H7 (cell line): ENCODE measurements around the gene CINP. TPM values are rescaled to one million over a fixed set of nuclear protein-coding genes. Genes with fewer than 3 reads are reported as not detected.
A peak's percentile ranks its signal among the peaks of the same experiment; 100 is the strongest.

Experiments used
- DNase-seq: peaks from one replicate; pipeline ENCODE4 v3.0.0; 2012
- H3K27me3 ChIP-seq: 2 replicates; pipeline ENCODE4 v1.6.0; 2011; ENCODE audit warnings: mild to moderate bottlenecking, low read length; ENCODE audit not compliant: control insufficient read depth, insufficient read depth
- H3K36me3 ChIP-seq: replicated peaks from 2 replicates; pipeline ENCODE4 v1.5.1; 2011; ENCODE audit warnings: low read length; ENCODE audit not compliant: control insufficient read depth, insufficient read depth
- H3K4me3 ChIP-seq: 2 replicates; pipeline ENCODE4 v1.5.1; 2011; ENCODE audit warnings: low read depth, mild to moderate bottlenecking, control low read depth, low read length, moderate library complexity; ENCODE audit not compliant: insufficient read depth
- total RNA-seq: library from RNA; depleted of rRNA; stranded (reverse); fragments of >200 nt; shearing (Covaris generic); gene quantifications from 2 replicates; pipeline ENCODE4 v1.2.3, GENCODE V29; 2014

CINP gene
- total RNA-seq, 1 experiment from 2014 or later = 42.3 TPM

- H3K4me3 ChIP-seq = peak overlapping the region; percentile 89; the same call in 1 of the 2 replicates
- no peak for DNase-seq
- no peaks in the 10 kb centered on the region for H3K27me3 ChIP-seq
- H3K36me3 ChIP-seq = no peaks in the 10 kb centered on the region
Observed at GRCh38 chr14:102320671-102321455, 41.8 kb downstream of the CINP start.

GRCh38 chr14:102320033-102320660, 42.5 kb downstream of the CINP start:
- no peak for DNase-seq
- Histone ChIP-seq H3K4me3 (peak overlapping the region; percentile 89), H3K36me3 (no peaks in the 10 kb centered on the region), H3K27me3 (peaks cover under 1% of the 10 kb centered on the region; the same call in 1 of the 2 replicates)

- Histone ChIP-seq H3K4me3 (peak within 1 kb of the TSS; percentile 89), H3K27me3 (peaks cover 2% of the 10 kb centered on the region; the same call in 1 of the 2 replicates), H3K36me3 (no peaks in the 10 kb centered on the region)
- DNase-seq = peak; percentile 95
Observed at GRCh38 chr14:102319351-102320032, 43.2 kb downstream of the CINP start, which contains the start of gene ZNF839. Gene ZNF839, plus strand, starts transcription at chr14:102319746. Its CDS starts 20 bp downstream, at chr14:102319766.

GRCh38 chr14:102318781-102319276, 43.9 kb downstream of the CINP start:
- H3K4me3 ChIP-seq = peak overlapping the region; percentile 89
- DNase-seq = no peak
- H3K36me3 ChIP-seq = no peaks in the 10 kb centered on the region
- peaks cover 2% of the 10 kb centered on the region; the same call in 1 of the 2 replicates for H3K27me3 ChIP-seq

- peaks cover 4% of the 10 kb centered on the region for H3K27me3 ChIP-seq
- no peaks in the 10 kb centered on the region for H3K36me3 ChIP-seq
- peak overlapping the region; percentile 69 for H3K4me3 ChIP-seq
- no peak for DNase-seq
Observed at GRCh38 chr14:102317564-102318248, 45.0 kb downstream of the CINP start.

GRCh38 chr14:102316743-102317563, 45.7 kb downstream of the CINP start:
- peaks cover 4% of the 10 kb centered on the region for H3K27me3 ChIP-seq
- no peaks in the 10 kb centered on the region for H3K36me3 ChIP-seq
- H3K4me3 ChIP-seq = peak overlapping the region; percentile 69
- peak; percentile 96 for DNase-seq

GRCh38 chr14:102316338-102316742, 46.4 kb downstream of the CINP start:
- Histone ChIP-seq H3K36me3 (no peaks in the 10 kb centered on the region), H3K4me3 (peak overlapping the region; percentile 60), H3K27me3 (peaks cover 4% of the 10 kb centered on the region)
- DNase-seq = no peak

GRCh38 chr14:102315121-102315520, 47.6 kb downstream of the CINP start:
- DNase-seq = peak; percentile 45
- no peak overlapping the region; the same call in 1 of the 2 replicates for H3K4me3 ChIP-seq
- H3K36me3 ChIP-seq = no peaks in the 10 kb centered on the region
- H3K27me3 ChIP-seq = peaks cover 4% of the 10 kb centered on the region

GRCh38 chr14:102314242-102315011, 48.3 kb downstream of the CINP start:
- peaks cover 4% of the 10 kb centered on the region for H3K27me3 ChIP-seq
- peak overlapping the region; percentile 54 for H3K4me3 ChIP-seq
- H3K36me3 ChIP-seq = no peaks in the 10 kb centered on the region
- DNase-seq = peak; percentile 92

- Histone ChIP-seq H3K36me3 (no peaks in the 10 kb centered on the region), H3K4me3 (peak within 1 kb of the TSS; percentile 69), H3K27me3 (no peaks in the 10 kb centered on the region; the same call in 1 of the 2 replicates)
- DNase-seq = peak; percentile 98
Observed at GRCh38 chr14:102304611-102305506, 57.8 kb downstream of the CINP start, which contains the start of gene MOK. Gene MOK, minus strand, starts transcription at chr14:102305164. Its CDS starts 196 bp downstream, at chr14:102304968.

GRCh38 chr14:102303664-102304063, 59.0 kb downstream of the CINP start:
- Histone ChIP-seq H3K4me3 (no peak overlapping the region), H3K36me3 (no peaks in the 10 kb centered on the region), H3K27me3 (no peaks in the 10 kb centered on the region; the same call in 1 of the 2 replicates)
- DNase-seq = no peak
